DMS53 treated with DMSO at 0.1 percent for 48 hours (cell line): ENCODE results near the gene TSHZ2.

Experiments
- DNase-seq: peaks from one replicate; lab custom pipeline; 2025; ENCODE audit not compliant: unreplicated experiment; lab: John Stamatoyannopoulos, UW

TSHZ2 gene

GRCh38 chr20:53190225-53190624 lies 218.1 kb downstream of the TSHZ2 start:
- no peak for DNase-seq

GRCh38 chr20:53191957-53192356 lies 219.8 kb downstream of the TSHZ2 start:
- DNase-seq: no peak

GRCh38 chr20:53194306-53195290 lies 222.4 kb downstream of the TSHZ2 start:
- DNase-seq: no peak

DNA sequence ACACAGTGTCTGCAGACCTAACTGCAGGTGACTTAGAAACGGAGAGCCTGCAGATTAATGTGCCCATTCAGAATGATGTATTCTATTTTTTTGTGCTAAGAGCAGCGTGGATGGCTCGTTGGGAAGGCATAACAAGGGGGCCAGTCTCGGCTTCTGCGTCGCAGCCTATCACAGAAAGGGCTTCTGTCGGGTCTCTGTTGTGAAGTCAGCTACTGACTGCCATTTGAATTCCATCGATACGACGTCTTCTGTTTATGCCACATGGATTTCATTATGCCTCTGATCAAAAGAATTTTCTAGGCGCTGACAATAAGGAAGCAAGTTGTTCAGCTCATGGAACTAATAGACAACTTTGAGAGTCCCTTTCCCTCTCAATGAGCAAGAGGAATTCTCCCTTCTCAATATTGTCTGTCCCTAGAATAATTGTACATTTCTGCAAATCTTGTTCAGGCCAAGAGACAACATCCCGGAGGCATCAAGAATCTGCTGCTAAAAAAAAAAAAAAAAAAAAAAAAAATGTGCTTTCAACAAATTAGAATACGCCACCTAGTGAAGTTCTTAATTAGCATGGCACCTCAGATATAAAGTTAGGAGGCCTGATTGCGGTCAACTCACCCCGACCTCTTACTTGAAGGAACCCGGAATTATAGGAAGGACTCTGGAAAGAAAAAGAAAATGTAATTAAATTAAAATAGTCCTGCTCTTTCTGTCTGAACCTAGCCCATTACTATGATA lies 223.9 kb downstream of the TSHZ2 start:
- no peak for DNase-seq

GRCh38 chr20:53201588-53201987 lies 229.4 kb downstream of the TSHZ2 start:
- no peak for DNase-seq

- no peak for DNase-seq
These were observed 230.6 kb downstream of the TSHZ2 start for GRCh38 chr20:53202777-53203176.

DNA sequence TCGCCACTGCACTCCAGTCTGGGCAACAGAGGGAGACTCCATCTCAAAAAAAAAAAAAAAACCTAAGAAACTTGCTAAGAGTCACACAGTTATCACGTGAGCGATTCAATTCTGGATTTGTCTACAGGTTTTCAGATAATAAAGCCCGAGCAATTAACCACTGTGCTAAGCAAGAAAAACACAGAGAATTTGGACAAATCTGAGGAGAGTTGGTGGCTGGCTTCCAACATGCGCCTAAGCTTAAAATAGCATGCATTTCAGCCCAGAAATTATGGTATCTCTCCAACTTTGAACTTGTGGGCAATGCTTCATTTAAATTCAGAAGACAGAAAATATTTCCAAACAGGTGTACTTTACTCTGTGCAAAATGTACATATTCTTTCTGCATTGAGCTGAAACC lies 232.9 kb downstream of the TSHZ2 start:
- DNase-seq: no peak

DNA sequence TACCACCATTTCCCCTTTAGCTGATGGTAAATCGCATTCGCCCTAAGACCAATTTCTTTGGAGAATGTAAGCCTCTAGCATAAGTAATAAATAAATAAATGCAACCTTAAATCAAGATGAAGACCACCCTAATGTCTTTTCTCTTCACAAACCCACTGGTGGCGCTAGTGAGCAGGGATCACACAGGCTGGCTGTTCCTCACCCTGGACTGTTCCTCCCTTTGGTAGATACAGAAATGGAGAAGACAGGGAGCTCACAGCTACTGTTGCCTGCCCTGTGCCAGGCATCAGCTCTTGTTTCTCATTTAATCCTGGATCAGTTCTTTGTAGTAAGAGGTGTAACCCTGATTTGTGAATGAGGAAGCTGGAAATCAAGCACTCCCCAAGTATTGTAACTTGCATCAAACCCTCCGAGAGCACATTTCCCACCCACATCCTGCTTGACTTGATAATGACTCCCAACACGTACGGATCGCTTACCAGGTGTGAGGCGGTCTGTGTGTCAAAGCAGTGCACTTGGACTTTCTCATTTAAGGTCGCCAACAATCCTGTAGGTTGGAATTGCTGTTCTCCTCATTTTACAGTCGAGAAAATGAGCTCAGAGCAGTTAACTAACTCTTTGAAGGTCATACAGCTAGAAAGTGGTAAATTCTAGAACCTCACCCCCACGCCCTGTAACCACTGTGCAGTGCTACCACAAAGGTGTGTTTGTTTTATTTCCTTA lies 236.1 kb downstream of the TSHZ2 start:
- no peak for DNase-seq

DNA sequence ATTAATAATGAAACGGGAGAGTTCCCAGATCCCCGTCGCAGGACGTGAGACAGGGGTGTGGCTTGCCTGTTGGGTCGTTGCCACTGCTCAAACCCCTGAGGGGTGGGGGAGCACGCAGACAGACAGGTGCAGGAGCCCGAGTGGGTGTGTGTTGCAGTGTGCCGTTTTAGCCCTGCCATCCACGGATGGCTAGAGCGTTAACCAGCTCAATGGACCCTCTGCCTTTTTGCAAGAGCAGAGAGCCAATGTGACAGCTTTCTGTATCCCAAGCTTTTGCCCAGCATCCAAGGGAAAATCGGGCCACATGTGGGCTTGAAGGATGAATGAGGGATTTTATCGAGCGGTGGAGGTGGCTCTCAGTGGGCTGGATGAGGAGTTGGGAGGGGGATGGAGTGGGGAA lies 237.9 kb downstream of the TSHZ2 start:
- DNase-seq: no peak

- no peak for DNase-seq
These were observed 238.8 kb downstream of the TSHZ2 start for GRCh38 chr20:53210931-53211330.

GRCh38 chr20:53212018-53212417 lies 239.9 kb downstream of the TSHZ2 start:
- no peak for DNase-seq

GRCh38 chr20:53214392-53214791 lies 242.2 kb downstream of the TSHZ2 start:
- no peak for DNase-seq

- no peak for DNase-seq
These were observed 243.0 kb downstream of the TSHZ2 start for GRCh38 chr20:53215166-53215565.

DNA sequence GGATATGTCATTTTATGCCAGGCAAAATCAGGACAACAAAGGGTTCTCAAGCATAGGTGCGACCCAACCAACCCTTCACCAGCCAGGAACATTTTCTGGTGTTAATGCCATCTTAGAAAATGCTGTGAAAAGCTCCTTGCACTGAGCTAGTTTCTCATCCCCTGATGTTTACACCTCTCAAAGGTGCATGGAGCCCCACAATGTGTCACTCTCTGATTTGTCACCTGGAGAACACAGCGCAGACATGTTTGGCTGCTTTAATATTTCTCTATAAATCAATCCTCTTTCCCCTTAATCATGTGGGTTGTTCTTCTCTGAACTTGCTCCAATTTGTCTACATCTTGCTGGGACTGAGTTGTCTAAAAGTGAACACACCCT lies 244.3 kb downstream of the TSHZ2 start:
- DNase-seq: no peak

- no peak for DNase-seq
These were observed 244.9 kb downstream of the TSHZ2 start for GRCh38 chr20:53216856-53217576.

GRCh38 chr20:53220482-53221307 lies 248.5 kb downstream of the TSHZ2 start:
- no peak for DNase-seq

DNA sequence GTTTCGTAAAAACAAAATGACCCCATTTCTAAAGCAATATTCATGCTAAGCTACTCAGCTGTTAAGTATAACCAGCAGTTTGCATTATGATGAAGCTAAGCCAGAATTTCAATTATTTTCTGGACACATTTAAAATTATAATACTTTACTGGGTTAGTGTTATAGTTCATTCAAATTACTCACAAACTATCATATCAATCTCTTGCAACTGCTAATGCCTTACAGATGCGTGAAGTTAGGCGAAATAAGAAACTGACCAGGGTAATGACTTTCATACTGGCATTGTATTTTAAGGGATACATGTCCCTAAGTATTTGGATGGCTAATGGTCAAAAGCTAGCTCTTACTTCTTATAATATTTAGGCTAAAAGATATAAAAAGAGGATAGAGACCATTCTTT lies 249.6 kb downstream of the TSHZ2 start:
- no peak for DNase-seq

DNA sequence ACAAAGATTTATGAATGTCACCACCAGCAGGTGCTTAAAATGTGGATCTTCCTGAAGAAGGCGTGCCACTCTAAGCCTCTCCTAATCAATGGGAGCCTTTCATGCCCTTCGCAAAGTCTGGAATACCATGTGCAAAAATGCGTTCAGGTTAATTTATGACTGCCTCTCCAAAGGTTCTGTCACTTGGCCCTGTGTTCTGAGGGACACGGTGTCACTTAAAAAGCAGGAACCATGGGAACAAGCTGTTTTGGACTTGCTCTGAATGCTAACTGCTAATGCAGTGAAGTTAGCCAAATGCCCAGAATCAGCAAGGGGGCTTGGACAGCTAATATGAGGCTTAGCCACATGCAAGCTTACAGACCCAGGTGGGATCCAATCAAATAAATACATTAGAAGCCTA lies 250.3 kb downstream of the TSHZ2 start:
- no peak for DNase-seq

- no peak for DNase-seq
These were observed 250.8 kb downstream of the TSHZ2 start for GRCh38 chr20:53222932-53223331.

DNA sequence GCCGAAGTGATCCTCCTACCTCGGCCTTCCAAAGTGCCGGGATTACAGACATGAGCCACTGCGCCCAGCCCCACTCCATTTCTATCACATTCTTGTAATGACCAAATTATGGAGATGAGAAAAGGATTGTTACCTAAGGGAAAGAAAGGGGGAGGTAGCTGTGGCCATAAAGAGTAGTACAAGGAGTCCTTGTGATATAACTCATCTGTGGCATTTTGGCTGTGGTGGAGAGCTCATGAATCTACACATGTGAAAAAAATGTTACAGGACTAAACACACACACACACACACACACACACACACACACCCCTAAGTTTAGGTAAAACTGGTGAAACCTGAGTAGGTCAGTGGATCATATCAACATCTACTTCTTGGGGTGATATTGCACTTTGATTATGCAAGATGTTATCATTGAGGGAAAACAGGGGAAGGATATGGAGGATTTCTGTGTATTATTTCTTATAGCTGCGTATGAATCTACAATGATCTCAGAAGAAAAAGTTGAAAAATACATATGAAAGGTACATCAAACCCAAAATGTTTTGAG lies 251.5 kb downstream of the TSHZ2 start:
- no peak for DNase-seq
